Chondrocyte (in vitro differentiated cells): ENCODE results near the gene PAAF1. TPM values are rescaled to one million over a fixed set of nuclear protein-coding genes. Genes with fewer than 3 reads are reported as not detected.

Experiments
- DNase-seq: peaks from one replicate; pipeline ENCODE4 v3.0.0; 2021; ENCODE audit warnings: mixed read lengths, low spot score
- H3K27ac Mint-ChIP-seq: one replicate; pipeline ENCODE4 v1.8.0; 2021; ENCODE audit warnings: mild to moderate bottlenecking, moderate library complexity, mixed read lengths; ENCODE audit not compliant: unreplicated experiment
- H3K27me3 Mint-ChIP-seq: 2 replicates; pipeline ENCODE4 v1.8.0; 2021; ENCODE audit warnings: low read depth, mixed read lengths
- H3K36me3 Mint-ChIP-seq: 2 replicates; pipeline ENCODE4 v1.8.0; 2021; ENCODE audit warnings: low read depth, mixed read lengths
- H3K4me1 Mint-ChIP-seq: 2 replicates; pipeline ENCODE4 v1.8.0; 2021; ENCODE audit warnings: low read depth, mild to moderate bottlenecking, mixed read lengths
- H3K4me3 Mint-ChIP-seq: one replicate; pipeline ENCODE4 v1.8.0; 2021; ENCODE audit warnings: mild to moderate bottlenecking, moderate library complexity, mixed read lengths; ENCODE audit not compliant: unreplicated experiment
- H3K9me3 Mint-ChIP-seq: 2 replicates; pipeline ENCODE4 v1.8.0; 2021; ENCODE audit warnings: low read depth, mixed read lengths
- CTCF ChIP-seq: fragments of 200-600 bp; sonication (generic); IDR thresholded peaks from 2 replicates; pipeline ENCODE4 v1.5.0; 2021; ENCODE audit warnings: antibody characterized with exemption, mild to moderate bottlenecking, moderate library complexity
- total RNA-seq: library from RNA; stranded (reverse); gene quantifications from 3 replicates; pipeline ENCODE4 v1.2.1, GENCODE V29; 2021

PAAF1 gene
- total RNA-seq, 1 donor from 2014 or later = 13.5 TPM

GRCh38 chr11:73889536-73889935, 12.7 kb downstream of the PAAF1 start:
- DNase-seq = no peak
- Mint-ChIP-seq H3K27me3 (no peaks in the 10 kb centered on the region), H3K4me1 (no peaks in the 10 kb centered on the region), H3K36me3 (peaks cover 8% of the 10 kb centered on the region), H3K27ac (no peak overlapping the region), H3K9me3 (no peaks in the 10 kb centered on the region), H3K4me3 (no peak overlapping the region)
- no peak for TF ChIP-seq CTCF

- Mint-ChIP-seq H3K27me3 (no peaks in the 10 kb centered on the region), H3K27ac (no peak overlapping the region), H3K9me3 (no peaks in the 10 kb centered on the region), H3K36me3 (peaks cover 4% of the 10 kb centered on the region), H3K4me1 (peaks cover 3% of the 10 kb centered on the region), H3K4me3 (no peak overlapping the region)
- no peak for TF ChIP-seq CTCF
- DNase-seq = no peak
Measured at GRCh38 chr11:73893041-73893440, 16.2 kb downstream of the PAAF1 start.

GRCh38 chr11:73894725-73895335, 18.0 kb downstream of the PAAF1 start:
- H3K36me3 Mint-ChIP-seq = peaks cover 5% of the 10 kb centered on the region
- no peak overlapping the region for H3K4me3 Mint-ChIP-seq
- no peak for DNase-seq
- H3K4me1 Mint-ChIP-seq = peaks cover 3% of the 10 kb centered on the region
- TF ChIP-seq CTCF = no peak
- H3K27ac Mint-ChIP-seq = no peak overlapping the region
- no peaks in the 10 kb centered on the region for H3K27me3 Mint-ChIP-seq
- H3K9me3 Mint-ChIP-seq = no peaks in the 10 kb centered on the region

GRCh38 chr11:73902303-73902702, 25.5 kb downstream of the PAAF1 start:
- no peak for TF ChIP-seq CTCF
- no peak overlapping the region for H3K27ac Mint-ChIP-seq
- H3K27me3 Mint-ChIP-seq = no peaks in the 10 kb centered on the region
- peaks cover 15% of the 10 kb centered on the region for H3K36me3 Mint-ChIP-seq
- H3K4me1 Mint-ChIP-seq = no peaks in the 10 kb centered on the region
- no peak overlapping the region for H3K4me3 Mint-ChIP-seq
- no peaks in the 10 kb centered on the region for H3K9me3 Mint-ChIP-seq
- DNase-seq = no peak

GRCh38 chr11:73907191-73907590, 30.4 kb downstream of the PAAF1 start:
- no peak overlapping the region for H3K27ac Mint-ChIP-seq
- no peak for DNase-seq
- no peaks in the 10 kb centered on the region for H3K27me3 Mint-ChIP-seq
- H3K4me3 Mint-ChIP-seq = no peak overlapping the region
- no peak for TF ChIP-seq CTCF
- peaks cover 18% of the 10 kb centered on the region for H3K36me3 Mint-ChIP-seq
- H3K4me1 Mint-ChIP-seq = no peaks in the 10 kb centered on the region
- no peaks in the 10 kb centered on the region for H3K9me3 Mint-ChIP-seq
